GM12872 (cell line): ENCODE results near the gene PROP1.

Source experiments
- TF ChIP-seq, protein P1 (sequence below): IDR thresholded peaks from 3 replicates; pipeline ENCODE4 v1.5.1; 2011; ENCODE audit warnings: low read depth, mild to moderate bottlenecking, low read length, moderate library complexity; ENCODE audit not compliant: insufficient read depth

The PROP1 gene

DNA sequence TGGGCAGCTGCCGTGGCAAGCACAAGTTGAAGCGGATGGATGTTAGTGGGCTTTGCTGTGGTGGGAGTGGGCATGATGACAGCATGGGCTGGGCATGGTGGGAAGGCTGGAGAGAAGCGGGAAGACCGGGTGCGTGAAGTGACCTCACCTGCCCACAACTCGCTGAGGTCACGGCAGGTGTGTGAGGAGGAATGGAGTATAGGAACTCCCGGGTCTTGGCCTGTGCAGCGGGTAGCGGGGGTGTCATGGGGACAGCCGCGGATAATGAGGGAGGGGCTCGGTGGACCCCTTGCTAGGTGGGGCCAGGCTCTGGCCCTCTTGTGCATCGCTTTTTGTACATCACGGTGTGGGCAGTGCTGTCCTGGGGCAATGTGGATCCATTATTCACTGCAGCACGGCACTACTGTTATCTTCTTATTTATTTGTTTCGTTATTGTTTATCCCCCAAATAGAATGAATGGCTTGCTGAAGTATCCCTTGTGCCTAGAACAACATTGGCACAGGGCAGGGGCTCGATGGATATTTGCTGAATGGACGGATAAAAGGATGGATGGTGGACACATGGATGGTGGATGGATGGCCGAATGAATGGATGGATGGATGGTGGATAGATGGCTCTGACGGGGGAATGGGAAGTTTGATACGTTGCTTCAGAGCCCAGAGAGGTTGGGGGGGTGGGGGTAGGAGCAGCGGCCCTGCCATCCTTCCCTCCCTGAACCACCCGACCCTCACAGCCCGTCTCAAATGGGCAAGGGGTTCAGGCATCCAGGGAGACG is 14.6 kb downstream of the PROP1 start:
- TF ChIP-seq, protein P1, sequence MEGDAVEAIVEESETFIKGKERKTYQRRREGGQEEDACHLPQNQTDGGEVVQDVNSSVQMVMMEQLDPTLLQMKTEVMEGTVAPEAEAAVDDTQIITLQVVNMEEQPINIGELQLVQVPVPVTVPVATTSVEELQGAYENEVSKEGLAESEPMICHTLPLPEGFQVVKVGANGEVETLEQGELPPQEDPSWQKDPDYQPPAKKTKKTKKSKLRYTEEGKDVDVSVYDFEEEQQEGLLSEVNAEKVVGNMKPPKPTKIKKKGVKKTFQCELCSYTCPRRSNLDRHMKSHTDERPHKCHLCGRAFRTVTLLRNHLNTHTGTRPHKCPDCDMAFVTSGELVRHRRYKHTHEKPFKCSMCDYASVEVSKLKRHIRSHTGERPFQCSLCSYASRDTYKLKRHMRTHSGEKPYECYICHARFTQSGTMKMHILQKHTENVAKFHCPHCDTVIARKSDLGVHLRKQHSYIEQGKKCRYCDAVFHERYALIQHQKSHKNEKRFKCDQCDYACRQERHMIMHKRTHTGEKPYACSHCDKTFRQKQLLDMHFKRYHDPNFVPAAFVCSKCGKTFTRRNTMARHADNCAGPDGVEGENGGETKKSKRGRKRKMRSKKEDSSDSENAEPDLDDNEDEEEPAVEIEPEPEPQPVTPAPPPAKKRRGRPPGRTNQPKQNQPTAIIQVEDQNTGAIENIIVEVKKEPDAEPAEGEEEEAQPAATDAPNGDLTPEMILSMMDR: no peak

DNA sequence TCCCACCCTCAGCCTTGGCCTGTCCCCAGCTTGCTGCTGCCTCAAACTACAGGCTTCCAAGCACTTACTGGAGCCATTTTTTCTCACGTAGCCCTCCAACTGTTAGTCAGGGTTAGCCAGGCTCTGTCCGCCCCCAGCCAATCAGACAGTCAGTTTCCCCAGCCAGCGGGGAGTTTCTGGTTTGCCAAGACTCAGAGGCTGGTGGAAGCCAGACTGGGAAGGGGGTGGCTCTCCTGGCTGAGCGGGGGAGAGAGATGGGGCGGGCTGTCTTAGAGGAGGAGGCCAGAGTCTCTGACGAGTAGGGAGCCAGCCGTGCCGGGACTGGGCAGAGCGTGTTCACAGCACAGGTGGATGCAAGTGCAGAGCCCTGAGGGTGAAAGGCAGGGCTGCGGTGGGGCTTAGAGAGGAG is 15.3 kb downstream of the PROP1 start:
- TF ChIP-seq, protein P1: no peak

DNA sequence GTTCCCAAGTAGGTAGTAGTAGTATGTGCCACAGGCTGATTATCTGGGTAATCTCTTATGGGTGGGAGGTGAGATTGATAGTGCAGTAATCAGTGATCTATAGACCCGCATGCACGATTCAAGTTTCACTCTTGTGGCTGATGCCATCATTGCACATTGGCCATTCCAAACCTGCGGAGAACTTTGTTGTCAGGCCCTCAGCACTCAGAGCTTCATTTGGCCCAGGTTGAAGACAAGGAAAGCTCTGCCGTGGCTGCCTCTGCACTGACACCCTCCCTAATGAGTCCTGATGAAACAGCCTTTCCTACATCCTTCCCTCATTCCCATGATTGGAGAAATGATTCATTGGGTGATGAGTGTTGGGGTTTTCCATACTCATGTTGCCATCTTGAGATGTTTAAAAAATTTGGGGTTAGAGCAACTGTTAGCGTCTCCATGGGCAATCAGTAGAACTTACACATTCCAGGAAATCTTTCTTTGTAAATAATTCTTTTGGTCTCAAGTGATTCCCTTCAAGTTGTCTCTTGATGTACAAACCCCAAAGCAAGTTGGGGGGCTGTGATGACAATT is 22.9 kb downstream of the PROP1 start:
- TF ChIP-seq, protein P1: no peak

DNA sequence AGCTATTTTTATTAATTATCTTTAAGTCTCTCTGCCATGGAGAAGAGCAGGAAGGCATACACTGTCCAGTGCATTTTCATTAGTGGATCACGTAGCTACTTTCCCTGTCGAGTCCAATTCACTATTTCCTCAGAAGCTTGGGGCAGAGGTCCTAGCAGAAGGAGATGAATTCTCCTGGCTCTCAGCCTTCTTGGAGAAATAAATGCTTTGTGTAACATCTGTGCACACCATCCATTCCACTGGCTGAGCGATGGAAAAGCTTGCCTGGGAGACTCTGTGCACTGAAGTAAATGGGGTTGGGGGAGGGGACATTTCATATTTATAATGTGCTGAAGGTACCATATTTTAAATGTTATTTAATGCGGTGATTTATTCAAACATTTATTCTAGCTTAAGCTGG is 23.4 kb downstream of the PROP1 start:
- TF ChIP-seq, protein P1: no peak

DNA sequence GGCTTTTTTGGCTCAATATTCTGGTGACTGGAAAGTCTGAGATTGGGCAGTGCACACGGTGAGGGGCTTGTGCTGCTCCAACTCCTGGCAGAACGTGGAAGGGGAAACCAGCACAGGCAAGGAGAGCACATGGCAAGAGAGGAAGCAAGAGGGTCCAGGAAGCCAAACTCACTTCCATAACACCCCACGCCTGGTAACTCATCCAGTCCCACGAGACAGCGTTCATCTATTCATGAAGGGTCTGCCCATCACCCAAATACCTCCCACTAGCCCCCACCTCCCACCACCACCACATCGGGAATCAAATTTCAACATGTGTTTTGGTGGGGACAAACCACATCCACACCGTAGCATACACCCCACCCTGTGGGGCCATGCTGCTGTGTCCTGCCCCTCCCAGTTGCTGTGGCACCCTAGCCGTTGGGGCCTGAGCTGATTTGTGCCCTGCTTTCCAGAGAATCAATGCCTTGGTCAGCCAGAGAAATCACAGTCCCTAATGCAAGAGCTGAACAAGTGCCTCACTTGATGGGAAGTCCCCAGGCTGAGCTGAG is 27.3 kb downstream of the PROP1 start:
- TF ChIP-seq, protein P1: no peak

DNA sequence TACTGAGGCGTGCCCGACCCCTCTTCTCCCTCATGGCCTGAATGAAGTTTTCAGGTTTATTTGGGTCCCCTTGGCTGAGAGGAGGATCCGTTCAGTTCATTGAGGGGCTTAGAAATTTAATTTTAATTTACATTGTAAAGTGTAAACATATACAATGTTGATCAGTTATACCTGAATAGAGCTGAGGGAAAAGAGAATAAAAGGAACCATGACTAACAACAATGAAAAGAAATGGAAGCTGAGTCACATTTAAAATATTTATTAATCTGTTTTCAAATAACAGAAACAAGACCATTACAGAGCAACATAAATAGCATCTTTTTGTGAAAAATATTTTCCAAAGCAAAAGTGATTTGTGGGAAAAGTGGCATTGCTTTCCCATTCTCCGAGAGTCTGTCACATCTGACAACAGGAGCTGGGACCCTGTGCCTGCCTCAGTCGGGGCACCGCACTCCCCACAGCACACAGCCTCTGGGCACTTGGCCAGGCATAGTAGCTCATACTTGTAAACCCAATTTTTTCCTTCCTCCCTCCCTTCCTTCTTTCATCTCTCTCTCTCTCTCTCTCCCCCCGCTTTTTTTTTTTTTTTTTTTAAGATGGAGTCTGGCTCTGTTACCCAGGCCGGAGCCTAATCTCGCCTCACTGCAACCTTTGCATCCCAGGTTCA is 28.7 kb downstream of the PROP1 start:
- TF ChIP-seq, protein P1: no peak

DNA sequence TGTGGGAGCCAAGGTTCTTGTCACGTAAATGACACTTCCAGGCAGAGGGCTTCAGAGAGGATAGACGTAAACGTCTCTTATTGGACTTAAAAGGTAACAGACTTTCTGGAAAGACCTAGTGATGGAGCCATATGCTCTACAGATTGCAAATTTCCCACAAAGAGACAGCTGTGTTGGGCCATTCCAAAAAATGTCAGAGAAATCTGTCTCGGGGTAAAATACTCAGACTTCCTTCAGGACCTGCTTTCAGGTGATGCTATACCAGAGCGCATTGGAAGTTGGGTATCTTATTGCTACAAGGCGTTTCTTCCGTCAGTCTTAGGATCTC is 29.2 kb downstream of the PROP1 start:
- TF ChIP-seq, protein P1: no peak
